ENCODE measurements around the gene RAB38.
A peak's percentile ranks its signal among the peaks of the same experiment; 100 is the strongest.

The RAB38 gene

DNA sequence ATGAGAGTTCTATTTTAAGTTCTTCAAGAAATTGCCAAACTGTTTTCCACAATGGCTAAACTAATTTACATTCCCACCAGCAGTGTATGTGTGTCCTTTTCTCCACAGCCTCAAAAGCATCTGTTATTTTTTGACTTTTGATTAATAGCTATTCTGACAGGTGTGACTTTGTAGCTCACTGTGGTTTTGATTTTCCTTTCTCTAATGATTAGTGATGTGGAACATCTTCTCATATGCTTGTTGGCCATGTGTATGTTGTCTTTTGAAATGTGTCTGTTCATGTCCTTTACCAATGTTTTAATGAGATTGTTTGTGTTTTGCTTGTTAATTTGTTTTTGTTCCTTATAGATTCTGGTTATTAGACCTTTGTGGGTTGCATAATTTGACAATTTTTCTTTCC is 18.0 kb upstream of the RAB38 start:
- no peak overlapping the region for H3K27ac ChIP-seq (ENCODE audit: low read depth, low read length)
- H3K9ac ChIP-seq (ENCODE audit: low read depth, low read length), result no peak overlapping the region
- H3K27me3 ChIP-seq (ENCODE audit: insufficient read depth, low read length), result no peaks in the 10 kb centered on the region
- H3K4me3 ChIP-seq (ENCODE audit: low read length), result no peak overlapping the region
- no peaks in the 10 kb centered on the region for H3K4me1 ChIP-seq (ENCODE audit: insufficient read depth, low read length)
- H3K9me3 ChIP-seq (ENCODE audit: insufficient read depth, low read depth, low read length), result 0 out of 2 replicates have a peak, but pooled peaks cover 4% of the 10 kb centered on the region
- H3K36me3 ChIP-seq (ENCODE audit: insufficient read depth, low read length), result no peaks in the 10 kb centered on the region

DNA sequence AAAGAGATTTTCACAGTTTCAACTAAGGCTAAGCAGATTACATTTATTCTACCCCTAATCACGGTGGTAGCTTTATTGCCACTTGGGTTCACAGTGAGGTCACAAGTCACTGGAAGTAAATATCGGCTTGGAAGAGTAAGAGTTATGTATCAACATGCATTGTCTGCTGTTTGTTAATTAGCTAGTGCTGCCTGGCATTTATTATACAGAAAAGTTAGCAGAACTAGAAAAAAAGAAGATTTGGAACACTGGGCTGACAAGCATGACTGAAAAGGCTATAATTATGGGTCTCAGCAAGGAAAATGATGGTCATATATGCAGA is 13.7 kb upstream of the RAB38 start:
- Histone ChIP-seq H3K27me3 (ENCODE audit: insufficient read depth, low read length) (no peaks in the 10 kb centered on the region), H3K27ac (ENCODE audit: low read depth, low read length) (no peak overlapping the region), H3K4me1 (ENCODE audit: insufficient read depth, low read length) (no peaks in the 10 kb centered on the region), H3K9ac (ENCODE audit: low read depth, low read length) (no peak overlapping the region), H3K9me3 (ENCODE audit: insufficient read depth, low read depth, low read length) (no peaks in the 10 kb centered on the region), H3K4me3 (ENCODE audit: low read length) (no peak overlapping the region), H3K36me3 (ENCODE audit: insufficient read depth, low read length) (no peaks in the 10 kb centered on the region)
- WGBS, result 86% methylated on average over 2 of the region's 2 CpGs

DNA sequence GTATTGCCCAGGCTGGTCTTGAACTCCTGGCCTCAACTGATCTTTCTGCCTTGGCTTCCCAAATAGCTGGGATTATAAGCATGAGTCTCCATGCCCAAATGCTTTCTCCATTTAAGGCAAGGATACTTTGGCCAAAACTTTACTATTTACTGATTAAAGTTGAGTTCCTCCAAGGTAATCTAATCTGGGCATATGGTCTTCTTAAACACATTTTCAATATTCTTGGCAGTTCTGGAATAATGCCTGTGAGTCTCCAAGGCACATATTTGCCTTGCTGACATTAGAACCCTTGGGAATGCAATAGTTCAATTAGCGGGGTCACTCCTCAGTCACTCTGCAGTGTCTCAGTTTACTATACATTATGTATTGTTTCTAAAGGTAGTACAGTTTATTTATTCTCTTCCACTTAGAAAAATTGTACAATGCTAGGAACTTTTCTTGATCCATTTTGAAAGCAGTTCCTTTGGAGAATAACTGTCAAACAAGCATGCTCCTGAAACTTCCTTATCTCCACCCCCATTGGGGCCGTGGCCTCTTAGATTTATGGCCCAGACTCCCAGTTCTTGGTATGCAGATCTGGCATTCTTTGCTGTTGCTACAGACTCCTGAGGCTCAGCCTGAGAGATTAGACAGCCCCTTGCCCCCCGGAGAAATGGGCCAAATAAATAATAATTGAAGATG is 13.1 kb upstream of the RAB38 start:
- Histone ChIP-seq H3K27me3 (ENCODE audit: insufficient read depth, low read length) (no peaks in the 10 kb centered on the region), H3K27ac (ENCODE audit: low read depth, low read length) (no peak overlapping the region), H3K36me3 (ENCODE audit: insufficient read depth, low read length) (no peaks in the 10 kb centered on the region), H3K4me3 (ENCODE audit: low read length) (no peak overlapping the region), H3K9me3 (ENCODE audit: insufficient read depth, low read depth, low read length) (no peaks in the 10 kb centered on the region), H3K4me1 (ENCODE audit: insufficient read depth, low read length) (no peaks in the 10 kb centered on the region), H3K9ac (ENCODE audit: low read depth, low read length) (no peak overlapping the region)
- 88% methylated on average over 2 of the region's 3 CpGs for WGBS

DNA sequence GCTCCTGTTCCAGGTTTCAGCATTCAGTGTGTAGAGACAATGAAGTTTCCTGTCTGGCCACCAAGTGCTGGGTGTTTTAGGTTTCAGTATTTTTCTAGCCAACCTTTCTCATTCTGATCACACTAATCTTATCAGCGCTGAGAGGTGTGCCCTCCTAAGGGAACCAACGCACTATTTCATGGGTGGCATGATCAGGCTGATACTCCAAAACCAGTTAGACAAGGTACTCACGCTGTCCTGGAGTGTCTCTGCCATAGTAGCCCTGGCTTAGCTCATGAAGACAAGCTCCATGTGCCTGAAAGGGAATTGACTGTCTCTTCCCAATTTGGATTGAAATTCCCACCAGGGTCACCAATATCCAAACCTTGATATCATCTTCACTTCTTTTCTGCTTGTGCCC is 8.0 kb upstream of the RAB38 start:
- no peaks in the 10 kb centered on the region for H3K36me3 ChIP-seq (ENCODE audit: insufficient read depth, low read length)
- 95% methylated on average over 3 of the region's 3 CpGs for WGBS
- H3K27me3 ChIP-seq (ENCODE audit: insufficient read depth, low read length), result no peaks in the 10 kb centered on the region
- no peak overlapping the region for H3K27ac ChIP-seq (ENCODE audit: low read depth, low read length)
- no peaks in the 10 kb centered on the region for H3K9me3 ChIP-seq (ENCODE audit: insufficient read depth, low read depth, low read length)
- H3K4me3 ChIP-seq (ENCODE audit: low read length), result no peak overlapping the region
- H3K9ac ChIP-seq (ENCODE audit: low read depth, low read length), result no peak overlapping the region
- peaks cover 10% of the 10 kb centered on the region; the same call in 1 of the 2 replicates for H3K4me1 ChIP-seq (ENCODE audit: insufficient read depth, low read length)

DNA sequence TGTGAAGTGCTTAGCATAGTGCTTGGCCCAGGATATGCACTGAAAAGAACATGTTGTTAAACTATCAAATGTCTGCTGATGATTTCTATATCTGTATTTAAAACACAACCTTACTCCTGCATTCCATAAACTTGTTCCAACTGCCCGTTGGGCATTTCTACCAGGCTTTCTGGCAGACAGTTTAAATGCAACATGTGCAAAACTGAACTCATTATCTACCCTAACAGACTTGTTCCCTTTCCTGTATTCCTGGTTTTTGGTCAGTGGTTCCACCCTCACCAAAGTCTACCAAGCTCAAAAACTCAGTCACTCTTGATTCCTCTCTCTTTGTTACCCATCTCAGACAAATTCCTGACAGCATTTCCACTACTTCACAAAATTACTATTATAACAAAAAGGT is 6.5 kb upstream of the RAB38 start:
- Histone ChIP-seq H3K9ac (ENCODE audit: low read depth, low read length) (no peak overlapping the region), H3K4me1 (ENCODE audit: insufficient read depth, low read length) (peaks cover 10% of the 10 kb centered on the region; the same call in 1 of the 2 replicates), H3K9me3 (ENCODE audit: insufficient read depth, low read depth, low read length) (no peaks in the 10 kb centered on the region), H3K4me3 (ENCODE audit: low read length) (no peak overlapping the region), H3K36me3 (ENCODE audit: insufficient read depth, low read length) (no peaks in the 10 kb centered on the region), H3K27me3 (ENCODE audit: insufficient read depth, low read length) (0 out of 2 replicates have a peak, but pooled peaks cover 2% of the 10 kb centered on the region), H3K27ac (ENCODE audit: low read depth, low read length) (no peak overlapping the region)
- 90% methylated on average over 1 of the region's 1 CpG for WGBS

DNA sequence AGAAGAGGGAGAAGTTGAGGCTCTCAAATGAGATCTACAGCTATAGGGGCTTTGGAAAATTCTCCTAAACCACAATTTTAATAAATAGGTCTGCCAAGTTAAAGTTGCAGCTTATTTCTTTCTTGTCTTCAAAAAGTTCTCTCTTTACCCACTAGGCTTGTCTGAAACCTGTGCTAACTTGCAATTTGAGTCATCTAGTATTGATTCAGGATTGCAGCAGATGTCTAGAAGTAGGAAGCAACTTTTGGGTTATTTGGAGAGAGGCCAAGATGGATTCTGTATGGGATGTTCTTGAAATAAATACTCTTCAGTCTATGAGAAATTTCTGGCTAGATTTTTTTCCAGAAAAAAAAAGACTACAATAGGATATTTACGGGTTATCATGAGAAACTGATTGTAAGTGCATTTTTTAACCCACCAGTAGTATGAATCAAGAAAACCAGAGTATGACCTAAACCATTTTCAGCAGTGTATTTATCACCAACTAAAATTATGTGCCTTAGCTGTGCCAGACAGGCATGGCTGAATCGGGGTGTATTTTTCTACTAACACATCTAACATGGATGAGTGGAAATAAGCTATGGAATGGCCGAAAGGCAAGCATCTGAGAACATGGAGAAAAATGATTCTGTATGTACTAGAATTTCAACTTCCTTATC is 4.9 kb upstream of the RAB38 start:
- 0 out of 2 replicates have a peak, but pooled peaks cover 4% of the 10 kb centered on the region for H3K27me3 ChIP-seq (ENCODE audit: insufficient read depth, low read length)
- no peak overlapping the region for H3K4me3 ChIP-seq (ENCODE audit: low read length)
- H3K36me3 ChIP-seq (ENCODE audit: insufficient read depth, low read length), result no peaks in the 10 kb centered on the region
- H3K9ac ChIP-seq (ENCODE audit: low read depth, low read length), result no peak overlapping the region
- 100% methylated on average over 1 of the region's 3 CpGs for WGBS
- no peak overlapping the region for H3K27ac ChIP-seq (ENCODE audit: low read depth, low read length)
- peaks cover 15% of the 10 kb centered on the region for H3K4me1 ChIP-seq (ENCODE audit: insufficient read depth, low read length)
- H3K9me3 ChIP-seq (ENCODE audit: insufficient read depth, low read depth, low read length), result no peaks in the 10 kb centered on the region

DNA sequence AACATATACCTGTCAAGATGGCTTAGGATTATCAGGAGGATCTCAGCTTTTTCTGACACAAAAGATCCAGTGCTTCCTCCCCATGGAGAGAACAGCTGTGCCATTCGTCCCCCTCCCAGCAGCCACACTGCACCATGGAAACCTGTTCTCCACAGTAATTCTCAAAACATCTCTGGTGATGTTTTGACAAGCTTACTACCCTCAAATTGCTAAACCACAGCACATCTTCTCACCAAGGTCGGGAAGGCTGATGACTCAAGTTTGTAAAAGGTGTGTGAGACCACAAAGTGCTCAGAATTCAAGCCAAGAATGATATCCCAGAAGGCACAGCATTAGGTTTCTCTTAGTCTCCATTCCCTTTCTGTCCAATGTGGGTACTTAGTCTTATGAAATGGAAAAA is 3.9 kb upstream of the RAB38 start:
- no peaks in the 10 kb centered on the region for H3K9me3 ChIP-seq (ENCODE audit: insufficient read depth, low read depth, low read length)
- H3K27ac ChIP-seq (ENCODE audit: low read depth, low read length), result no peak overlapping the region
- H3K9ac ChIP-seq (ENCODE audit: low read depth, low read length), result no peak overlapping the region
- H3K4me1 ChIP-seq (ENCODE audit: insufficient read depth, low read length), result peaks cover 20% of the 10 kb centered on the region
- 61% methylated on average over 2 of the region's 2 CpGs for WGBS
- peaks cover 8% of the 10 kb centered on the region; the same call in 1 of the 2 replicates for H3K27me3 ChIP-seq (ENCODE audit: insufficient read depth, low read length)
- no peak overlapping the region for H3K4me3 ChIP-seq (ENCODE audit: low read length)
- H3K36me3 ChIP-seq (ENCODE audit: insufficient read depth, low read length), result no peaks in the 10 kb centered on the region

DNA sequence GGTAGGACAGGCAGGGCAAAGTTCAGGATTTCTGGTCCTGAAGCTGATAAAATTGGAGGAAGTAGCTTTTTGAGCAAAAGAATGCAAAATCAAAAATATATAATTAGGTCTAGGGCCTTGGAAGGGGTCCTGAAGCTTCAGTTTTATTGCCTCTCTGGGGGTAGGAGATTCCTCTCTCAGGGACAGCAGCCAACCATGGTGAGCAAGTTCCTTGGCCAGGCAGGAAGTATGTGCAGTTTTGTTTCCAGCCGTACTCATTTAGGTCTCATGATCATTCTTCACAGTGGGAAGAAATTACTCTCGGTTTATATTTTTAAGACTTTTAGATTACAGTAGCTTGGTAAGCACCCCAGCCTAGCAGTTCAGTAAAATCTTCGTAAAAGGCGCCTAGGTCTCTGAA is 2.9 kb upstream of the RAB38 start:
- H3K9me3 ChIP-seq (ENCODE audit: insufficient read depth, low read depth, low read length), result no peaks in the 10 kb centered on the region
- H3K36me3 ChIP-seq (ENCODE audit: insufficient read depth, low read length), result no peaks in the 10 kb centered on the region; the same call in 1 of the 2 replicates
- peaks cover 22% of the 10 kb centered on the region for H3K4me1 ChIP-seq (ENCODE audit: insufficient read depth, low read length)
- H3K4me3 ChIP-seq (ENCODE audit: low read length), result no peak overlapping the region
- WGBS, result 98% methylated on average over 4 of the region's 4 CpGs
- no peak overlapping the region for H3K27ac ChIP-seq (ENCODE audit: low read depth, low read length)
- H3K9ac ChIP-seq (ENCODE audit: low read depth, low read length), result no peak overlapping the region
- peaks cover 8% of the 10 kb centered on the region; the same call in 1 of the 2 replicates for H3K27me3 ChIP-seq (ENCODE audit: insufficient read depth, low read length)

DNA sequence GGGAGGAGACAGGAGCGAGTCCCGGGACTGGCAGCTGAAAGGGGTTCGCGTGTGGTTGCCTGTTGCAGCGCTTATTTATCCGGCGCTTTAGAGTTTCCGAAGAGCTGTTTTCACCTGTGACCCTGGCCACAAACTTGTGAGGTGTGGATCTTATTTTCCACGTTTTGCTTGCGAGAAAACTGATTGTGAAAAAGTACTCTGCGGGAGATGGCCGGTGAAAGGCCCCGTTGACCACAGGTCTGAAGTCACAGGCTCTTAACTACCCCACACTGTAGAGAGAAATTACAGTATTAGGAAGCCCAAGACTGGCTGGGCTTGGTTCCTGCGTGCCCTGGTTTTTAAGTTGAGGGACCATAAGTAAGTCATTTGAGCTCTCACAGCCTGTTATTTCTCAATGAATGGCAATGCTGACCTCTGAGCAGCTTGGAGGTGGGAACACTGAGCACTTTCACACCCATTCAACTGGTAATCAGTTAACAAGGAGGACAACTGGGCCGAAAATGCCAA is 379 bp upstream of the RAB38 start:
- Histone ChIP-seq H3K9me3 (ENCODE audit: insufficient read depth, low read depth, low read length) (no peaks in the 10 kb centered on the region), H3K36me3 (ENCODE audit: insufficient read depth, low read length) (no peaks in the 10 kb centered on the region; the same call in 1 of the 2 replicates), H3K9ac (ENCODE audit: low read depth, low read length) (no peak overlapping the region), H3K4me1 (ENCODE audit: insufficient read depth, low read length) (peaks cover 22% of the 10 kb centered on the region), H3K27me3 (ENCODE audit: insufficient read depth, low read length) (peaks cover 8% of the 10 kb centered on the region; the same call in 1 of the 2 replicates), H3K4me3 (ENCODE audit: low read length) (peak overlapping the region; percentile 71), H3K27ac (ENCODE audit: low read depth, low read length) (no peak overlapping the region)
- WGBS, result 3% methylated on average over 15 of the region's 15 CpGs

DNA sequence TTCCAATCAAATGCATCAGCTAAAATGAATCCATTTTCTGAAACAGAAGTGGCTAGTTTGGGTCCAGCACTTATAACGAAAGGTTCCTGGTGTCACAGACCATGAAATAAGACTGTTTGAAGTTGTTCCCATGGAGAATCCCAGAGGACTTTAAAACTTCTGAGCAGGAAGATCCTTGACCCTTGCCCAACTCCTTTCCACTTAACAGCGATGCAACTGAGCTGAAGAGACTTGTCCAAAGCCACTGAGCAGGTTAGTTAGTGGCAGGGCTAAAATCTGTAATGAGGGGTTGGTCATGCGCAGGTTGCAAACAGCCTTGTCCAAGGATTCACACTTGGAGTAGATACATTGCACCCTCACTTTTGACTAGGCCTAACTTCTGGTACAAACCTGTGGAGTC is 1.3 kb downstream of the RAB38 start:
- no peak overlapping the region for H3K27ac ChIP-seq (ENCODE audit: low read depth, low read length)
- H3K4me1 ChIP-seq (ENCODE audit: insufficient read depth, low read length), result peaks cover 12% of the 10 kb centered on the region; the same call in 1 of the 2 replicates
- H3K4me3 ChIP-seq (ENCODE audit: low read length), result peak overlapping the region; percentile 71
- H3K9ac ChIP-seq (ENCODE audit: low read depth, low read length), result no peak overlapping the region
- H3K27me3 ChIP-seq (ENCODE audit: insufficient read depth, low read length), result peaks cover 8% of the 10 kb centered on the region; the same call in 1 of the 2 replicates
- H3K36me3 ChIP-seq (ENCODE audit: insufficient read depth, low read length), result no peaks in the 10 kb centered on the region; the same call in 1 of the 2 replicates
- no peaks in the 10 kb centered on the region for H3K9me3 ChIP-seq (ENCODE audit: insufficient read depth, low read depth, low read length)
- WGBS, result 92% methylated on average over 3 of the region's 3 CpGs

DNA sequence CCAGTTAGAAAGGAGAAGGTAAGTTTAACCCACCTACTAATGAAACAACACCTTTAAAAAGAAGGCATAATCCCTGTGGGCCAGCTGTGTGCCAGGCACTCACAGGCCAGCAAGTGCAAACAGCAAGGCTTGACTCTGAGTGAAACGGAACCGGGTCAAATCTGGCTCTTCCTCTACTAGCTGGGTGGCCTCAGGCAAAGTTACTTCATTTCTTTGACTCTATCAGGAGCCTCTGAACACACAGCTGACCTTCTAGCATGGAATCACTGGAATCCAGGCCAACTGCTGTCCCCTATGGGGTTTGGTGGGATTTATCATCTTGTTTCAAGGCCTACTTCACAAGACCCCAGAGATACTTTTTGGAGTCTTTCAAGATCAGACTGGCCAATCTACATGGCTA is 3.3 kb downstream of the RAB38 start:
- Histone ChIP-seq H3K4me3 (ENCODE audit: low read length) (no peak overlapping the region), H3K27ac (ENCODE audit: low read depth, low read length) (no peak overlapping the region), H3K9me3 (ENCODE audit: insufficient read depth, low read depth, low read length) (no peaks in the 10 kb centered on the region), H3K27me3 (ENCODE audit: insufficient read depth, low read length) (peaks cover 8% of the 10 kb centered on the region; the same call in 1 of the 2 replicates), H3K36me3 (ENCODE audit: insufficient read depth, low read length) (no peaks in the 10 kb centered on the region; the same call in 1 of the 2 replicates), H3K4me1 (ENCODE audit: insufficient read depth, low read length) (peaks cover 12% of the 10 kb centered on the region; the same call in 1 of the 2 replicates), H3K9ac (ENCODE audit: low read depth, low read length) (no peak overlapping the region)
- WGBS, result 72% methylated on average over 2 of the region's 2 CpGs

All from HUES64 (cell line).